Measurements from ENCODE around the gene PCDH20. TPM values are rescaled to one million over a fixed set of nuclear protein-coding genes. Genes with fewer than 3 reads are reported as not detected.
A peak's percentile ranks its signal among the peaks of the same experiment; 100 is the strongest.

PCDH20 gene, protein sequence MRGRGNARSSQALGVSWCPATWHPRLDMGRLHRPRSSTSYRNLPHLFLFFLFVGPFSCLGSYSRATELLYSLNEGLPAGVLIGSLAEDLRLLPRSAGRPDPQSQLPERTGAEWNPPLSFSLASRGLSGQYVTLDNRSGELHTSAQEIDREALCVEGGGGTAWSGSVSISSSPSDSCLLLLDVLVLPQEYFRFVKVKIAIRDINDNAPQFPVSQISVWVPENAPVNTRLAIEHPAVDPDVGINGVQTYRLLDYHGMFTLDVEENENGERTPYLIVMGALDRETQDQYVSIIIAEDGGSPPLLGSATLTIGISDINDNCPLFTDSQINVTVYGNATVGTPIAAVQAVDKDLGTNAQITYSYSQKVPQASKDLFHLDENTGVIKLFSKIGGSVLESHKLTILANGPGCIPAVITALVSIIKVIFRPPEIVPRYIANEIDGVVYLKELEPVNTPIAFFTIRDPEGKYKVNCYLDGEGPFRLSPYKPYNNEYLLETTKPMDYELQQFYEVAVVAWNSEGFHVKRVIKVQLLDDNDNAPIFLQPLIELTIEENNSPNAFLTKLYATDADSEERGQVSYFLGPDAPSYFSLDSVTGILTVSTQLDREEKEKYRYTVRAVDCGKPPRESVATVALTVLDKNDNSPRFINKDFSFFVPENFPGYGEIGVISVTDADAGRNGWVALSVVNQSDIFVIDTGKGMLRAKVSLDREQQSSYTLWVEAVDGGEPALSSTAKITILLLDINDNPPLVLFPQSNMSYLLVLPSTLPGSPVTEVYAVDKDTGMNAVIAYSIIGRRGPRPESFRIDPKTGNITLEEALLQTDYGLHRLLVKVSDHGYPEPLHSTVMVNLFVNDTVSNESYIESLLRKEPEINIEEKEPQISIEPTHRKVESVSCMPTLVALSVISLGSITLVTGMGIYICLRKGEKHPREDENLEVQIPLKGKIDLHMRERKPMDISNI
- total RNA-seq: 2.2 TPM
- long read RNA-seq, full-length matches to known transcripts: 5 of 5 reads
- long read RNA-seq, partial matches to known transcripts: 0 of 5 reads
- long read RNA-seq, other reads (novel, unspliced or antisense): 0 of 5 reads

DNA sequence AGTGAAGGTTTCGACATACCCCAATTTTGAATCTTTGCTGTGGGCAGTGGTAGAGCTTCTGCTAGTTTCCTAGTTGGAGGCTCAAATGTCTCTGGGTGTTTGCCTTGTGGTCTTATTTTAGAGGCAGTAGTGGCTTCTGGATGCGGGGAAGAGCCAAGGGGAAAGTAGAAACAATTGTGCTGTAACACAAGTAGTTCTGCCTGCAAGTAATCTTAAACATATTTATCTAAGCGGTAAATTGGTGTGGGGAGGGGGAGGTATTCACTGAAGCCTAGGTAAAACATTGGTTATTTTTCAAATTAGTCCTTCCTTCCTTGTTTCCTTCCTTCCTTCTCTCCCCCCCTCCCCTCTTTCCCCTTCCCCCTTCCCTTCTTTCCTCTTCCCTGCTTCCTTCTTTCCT lies at the start of gene PCDH20:
TSS of gene PCDH20 (minus strand) at position 101 of the 400 bp plus-strand sequence. CDS start 691 bp downstream, outside the sequence.
- ATAC-seq (no peak), DNase-seq (ENCODE audit: missing footprints) (no peak)
- intact Hi-C loops (cut with DNase I): no loop called here

GRCh38 chr13:61463024-61463423 lies 47.4 kb upstream of the PCDH20 start:
- ATAC-seq: no peak
- intact Hi-C loops (cut with DNase I): no loop called here
- DNase-seq (ENCODE audit: missing footprints): no peak

DNA sequence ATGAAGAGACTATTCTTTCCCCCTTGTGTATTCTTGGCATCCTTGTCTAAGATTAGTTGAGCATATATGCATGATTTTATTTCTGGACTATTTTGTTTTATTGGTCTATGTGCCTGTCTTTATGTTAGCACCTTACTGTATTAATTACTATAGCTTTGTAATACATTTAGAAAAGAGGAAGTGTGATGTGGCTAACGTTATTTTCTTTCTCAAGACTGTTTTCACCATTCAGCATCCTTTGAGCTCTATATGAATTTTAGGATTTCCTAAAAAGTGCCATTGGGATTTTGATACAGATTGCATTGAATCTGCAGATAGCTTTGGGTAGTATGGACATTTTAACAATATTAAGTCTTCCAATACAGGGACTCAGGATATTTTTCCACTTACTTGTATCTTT lies 37.5 kb upstream of the PCDH20 start:
- intact Hi-C loops (cut with DNase I): no loop called here
- ATAC-seq: no peak

GRCh38 chr13:61432029-61432428 lies 16.4 kb upstream of the PCDH20 start:
- DNase-seq (ENCODE audit: missing footprints) (no peak), ATAC-seq (no peak)
- intact Hi-C loops (cut with DNase I): no loop called here

More for the DNA sequence above, 37.5 kb upstream of the PCDH20 start:
- no peak for DNase-seq (ENCODE audit: missing footprints)

DNA sequence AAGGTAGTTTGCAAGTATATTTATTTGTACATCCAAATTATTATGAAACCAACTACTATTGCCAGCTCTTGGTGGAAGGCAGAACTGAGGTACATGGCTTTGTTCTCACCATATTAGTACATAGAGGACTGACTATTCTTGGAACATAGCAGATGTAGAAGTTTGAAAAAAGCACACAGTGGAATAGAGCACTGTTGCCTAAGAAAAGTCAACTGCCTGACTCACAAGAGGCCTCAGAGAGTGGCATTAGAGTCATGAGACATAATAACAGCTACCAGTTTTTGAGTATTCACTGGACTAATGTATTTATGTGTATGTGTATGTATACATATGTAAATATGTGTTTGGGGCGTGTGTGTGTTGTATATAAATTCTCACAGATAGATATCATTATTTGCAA lies 8.3 kb upstream of the PCDH20 start:
- DNase-seq (ENCODE audit: missing footprints) (no peak), ATAC-seq (no peak)
- intact Hi-C loops (cut with DNase I): no loop called here

- intact Hi-C loops (cut with DNase I): no loop called here
- ATAC-seq (no peak), DNase-seq (ENCODE audit: missing footprints) (no peak)
Observed at GRCh38 chr13:61417086-61417570, 1.5 kb upstream of the PCDH20 start.

DNA sequence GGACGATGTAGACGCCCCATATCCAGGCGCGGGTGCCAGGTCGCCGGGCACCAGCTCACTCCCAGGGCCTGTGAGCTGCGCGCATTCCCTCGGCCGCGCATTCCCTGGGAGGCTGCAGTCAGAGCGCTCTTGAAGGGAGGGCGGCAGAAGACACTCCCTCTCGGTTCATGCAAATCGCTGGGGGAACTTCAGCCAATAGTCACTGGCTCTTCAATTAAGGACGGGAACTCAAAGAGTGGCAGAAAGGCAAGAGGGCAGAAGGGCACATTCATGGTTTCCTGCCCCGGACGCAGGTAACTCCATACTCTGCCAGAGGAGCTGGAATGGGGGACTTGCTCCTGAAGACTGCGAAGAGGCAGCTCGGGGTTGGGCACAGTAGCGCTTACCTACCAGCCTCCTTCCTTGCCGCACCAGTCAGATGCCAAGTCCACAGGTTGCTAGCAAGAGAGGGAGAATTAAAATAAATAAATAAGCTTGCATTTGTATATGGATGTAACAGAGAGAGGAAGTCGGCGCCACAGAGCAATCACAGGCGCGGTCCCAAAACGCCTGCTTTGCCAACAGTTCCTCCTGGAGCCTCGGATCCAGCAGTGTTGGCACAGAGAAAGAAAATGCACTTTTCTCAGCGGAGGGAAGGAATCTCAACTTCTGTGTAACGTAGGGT lies 459 bp downstream of the PCDH20 start:
- peak; percentile 72 for DNase-seq (ENCODE audit: missing footprints)
- intact Hi-C loops (cut with DNase I): no loop called here
- peak; percentile 89 for ATAC-seq

- intact Hi-C loops (cut with DNase I): no loop called here
- no peak for ATAC-seq
Observed at GRCh38 chr13:61414686-61415057, 977 bp downstream of the PCDH20 start.

GRCh38 chr13:61413572-61414535 lies 1.8 kb downstream of the PCDH20 start:
- DNase-seq (ENCODE audit: missing footprints) (peak; percentile 22), ATAC-seq (no peak)
- intact Hi-C loops (cut with DNase I): no loop called here

More at GRCh38 chr13:61414686-61415057, 977 bp downstream of the PCDH20 start:
- no peak for DNase-seq (ENCODE audit: missing footprints)

GRCh38 chr13:61410669-61411297 lies 4.9 kb downstream of the PCDH20 start:
- intact Hi-C loops (cut with DNase I): no loop called here
- ATAC-seq (no peak), DNase-seq (ENCODE audit: missing footprints) (no peak)

DNA sequence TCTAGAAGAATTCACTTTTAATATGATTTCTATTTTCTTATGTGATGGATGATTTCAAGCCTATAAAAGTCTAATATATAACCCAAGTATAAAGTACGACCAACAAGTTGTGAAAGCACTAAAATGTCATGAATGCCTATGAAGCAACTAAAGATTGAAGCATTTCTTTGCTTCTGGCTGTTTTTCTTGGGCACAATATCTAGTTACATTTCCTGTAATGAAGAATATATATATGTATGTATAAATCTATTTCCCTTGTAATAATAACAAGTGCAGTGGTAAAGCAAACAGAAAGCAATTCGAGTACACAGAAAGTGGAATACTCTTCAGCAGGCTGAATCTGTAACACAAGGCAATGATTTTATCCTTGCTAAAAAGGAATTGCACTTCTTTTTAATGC lies 5.4 kb downstream of the PCDH20 start:
- DNase-seq (ENCODE audit: missing footprints) (no peak), ATAC-seq (no peak)
- intact Hi-C loops (cut with DNase I): no loop called here

DNA sequence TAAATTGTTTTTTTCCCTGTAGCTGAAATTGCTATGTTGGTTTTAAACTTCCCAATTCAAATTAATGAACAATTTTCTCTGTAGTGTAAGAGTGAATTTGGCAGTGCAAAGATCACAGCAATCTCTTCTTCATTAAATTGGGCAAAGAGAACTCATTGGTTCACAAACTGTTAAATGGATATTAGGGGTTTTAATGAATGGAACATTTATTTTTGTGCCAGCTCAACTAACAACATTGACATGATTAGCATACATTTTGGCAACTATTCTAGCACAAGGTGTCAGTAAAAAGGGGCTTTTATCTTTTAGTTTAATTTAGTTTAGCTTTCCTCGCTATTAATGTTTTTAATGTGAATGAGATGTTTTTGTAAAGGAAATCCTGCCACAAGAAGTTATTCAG lies 7.1 kb downstream of the PCDH20 start:
- ATAC-seq (no peak), DNase-seq (ENCODE audit: missing footprints) (no peak)
- intact Hi-C loops (cut with DNase I): no loop called here

- intact Hi-C loops (cut with DNase I): no loop called here
- DNase-seq (ENCODE audit: missing footprints) (no peak), ATAC-seq (no peak)
Observed at GRCh38 chr13:61406275-61406674, 9.4 kb downstream of the PCDH20 start.

DNA sequence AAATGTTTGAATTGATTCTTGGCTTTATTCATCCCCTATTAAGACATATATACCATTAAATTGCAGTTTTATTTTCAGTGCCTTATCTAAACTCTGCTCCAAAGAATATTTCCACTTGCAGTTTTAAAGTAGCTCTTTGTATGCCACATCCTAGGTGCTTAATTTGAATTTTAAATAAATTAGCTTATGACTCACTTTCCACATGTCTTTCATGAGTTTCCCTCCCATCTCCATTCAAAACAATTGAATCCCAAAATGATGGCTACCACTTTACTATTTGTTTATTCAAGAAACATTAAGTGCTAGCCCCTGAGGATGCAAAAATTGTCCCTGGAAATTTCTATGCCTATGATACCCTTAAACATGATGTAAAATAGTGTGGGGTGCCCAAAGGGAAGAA lies 19.5 kb downstream of the PCDH20 start:
- ATAC-seq (no peak), DNase-seq (ENCODE audit: missing footprints) (no peak)
- intact Hi-C loops (cut with DNase I): no loop called here

DNA sequence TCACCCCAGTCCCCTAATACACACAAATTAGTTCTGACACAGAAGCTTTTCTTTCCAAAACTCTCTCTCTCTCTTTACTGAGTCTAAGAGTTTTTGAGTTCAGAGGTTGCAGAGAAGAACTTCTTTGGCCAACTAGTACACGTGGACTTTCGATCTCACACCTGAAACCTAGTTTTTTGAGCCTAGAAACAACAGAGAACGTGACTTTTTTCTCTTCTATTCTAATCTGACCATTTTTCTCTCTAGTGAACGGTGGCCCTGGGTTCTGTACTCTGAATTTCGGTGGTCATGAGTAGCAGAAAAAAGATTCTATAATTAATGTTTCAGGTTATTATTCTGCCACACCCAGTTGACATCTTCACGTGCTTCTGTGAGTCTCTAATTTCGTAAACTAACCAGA lies 24.2 kb downstream of the PCDH20 start:
- no peak for ATAC-seq
- intact Hi-C loops (cut with DNase I): no loop called here
- no peak for DNase-seq (ENCODE audit: missing footprints)

DNA sequence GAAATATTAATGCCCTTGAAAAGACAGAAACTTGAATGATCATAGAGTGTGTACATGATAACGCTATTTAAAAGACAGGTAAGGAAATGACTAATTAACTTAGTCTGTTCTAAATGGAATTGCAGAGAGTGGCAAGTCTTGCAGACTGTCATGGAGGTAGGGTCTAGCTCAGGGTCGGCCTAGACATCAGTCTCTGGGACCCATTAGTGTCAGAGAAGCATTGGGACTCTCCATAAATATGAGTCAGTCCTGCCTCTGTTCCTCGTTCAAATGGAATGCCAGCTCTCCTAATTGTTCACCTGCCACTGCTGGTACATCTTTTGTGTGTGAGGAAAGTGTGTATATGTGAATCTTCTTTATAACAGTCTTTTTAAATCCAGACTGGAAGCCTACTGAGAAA lies 28.0 kb downstream of the PCDH20 start:
- DNase-seq (ENCODE audit: missing footprints) (no peak), ATAC-seq (no peak)
- intact Hi-C loops (cut with DNase I): no loop called here

DNA sequence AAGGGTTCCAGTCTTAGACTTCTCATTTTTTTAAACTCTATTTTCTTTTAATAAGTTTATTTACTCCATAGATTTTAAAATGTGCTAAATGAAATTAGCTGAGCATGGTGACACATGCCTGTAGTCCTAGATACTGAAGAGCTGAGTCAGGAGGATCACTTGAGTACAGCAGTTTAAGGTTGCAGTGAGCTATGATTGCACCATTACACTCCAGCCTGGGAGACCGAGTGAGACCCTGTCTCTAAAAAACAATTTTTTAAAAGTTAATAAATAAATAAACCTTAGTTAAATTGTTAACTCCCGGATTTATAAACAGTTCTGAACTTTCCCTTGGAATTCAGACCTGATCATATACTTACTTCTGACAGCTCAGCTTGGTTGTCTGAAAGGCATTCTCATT lies 32.5 kb downstream of the PCDH20 start:
- ATAC-seq (no peak), DNase-seq (ENCODE audit: missing footprints) (no peak)
- intact Hi-C loops (cut with DNase I): no loop called here
